Endothelial cell of umbilical vein (primary cell): ENCODE results near the gene INS. TPM values are rescaled to one million over a fixed set of nuclear protein-coding genes. Genes with fewer than 3 reads are reported as not detected.

ENCODE experiments used
- BruUV-seq: library from RNA; stranded (reverse); fragments of 400-500 nt; replicated peaks from 2 replicates; lab custom pipeline; 2021; lab: Mats Ljungman, UMichigan
- CTCF ChIA-PET: fragments of 300-600, 350-600 bp; sonication (Branson Sonifier 250); formaldehyde crosslinking; loops from one replicate; lab custom pipeline; 2021; ENCODE audit warnings: antibody characterized with exemption, inconsistent platforms; lab: Charles Lee
- POLR2A ChIA-PET: fragments of 300-600, 350-600 bp; sonication (Branson Sonifier 250); formaldehyde crosslinking; loops from one replicate; lab custom pipeline; 2021; ENCODE audit warnings: antibody characterized with exemption, inconsistent platforms; lab: Charles Lee
- DNase-seq: peaks from one replicate; pipeline ENCODE4 v3.0.0-alpha.2; 2011; ENCODE audit warnings: low read depth, low spot score
- FAIRE-seq: peaks from 2 replicates; lab custom pipeline; 2011; peaks lifted over from hg19 to GRCh38; lab: Jason Lieb, UNC
- H2AFZ ChIP-seq: 2 replicates; pipeline ENCODE4 v1.6.0; 2012; ENCODE audit warnings: low read depth, low read length, control low read depth, inconsistent platforms
- H3K27ac ChIP-seq: 2 replicates; pipeline ENCODE4 v1.5.1; 2011; ENCODE audit warnings: low read depth, mild to moderate bottlenecking, control low read depth, low read length, moderate library complexity; ENCODE audit not compliant: insufficient read depth
- H3K27me3 ChIP-seq, 2 experiments: 2 replicates each; pipeline versions ENCODE4 v1.6.0 to v1.6.1; 2011; ENCODE audit warnings: low read length in 2 of 2, mixed read lengths in 1 of 2; ENCODE audit not compliant: control insufficient read depth in 2 of 2, insufficient read depth in 2 of 2
- H3K36me3 ChIP-seq, 2 experiments: 2 replicates in 1 of 2; 3 replicates in 1 of 2; pipeline ENCODE4 v1.5.1; 2011; ENCODE audit warnings: low read length in 2 of 2, mild to moderate bottlenecking in 1 of 2, moderate library complexity in 1 of 2; ENCODE audit not compliant: control insufficient read depth in 2 of 2, insufficient read depth in 2 of 2; ENCODE audit errors: extremely low read depth in 1 of 2
- H3K4me1 ChIP-seq: 3 replicates; pipeline ENCODE4 v1.5.1; 2011; ENCODE audit warnings: mild to moderate bottlenecking, low read length; ENCODE audit not compliant: control insufficient read depth, insufficient read depth; ENCODE audit errors: extremely low read depth
- H3K4me2 ChIP-seq: 2 replicates; pipeline ENCODE4 v1.6.1; 2011; ENCODE audit warnings: low read length, control low read depth, mixed read lengths; ENCODE audit not compliant: insufficient read depth
- H3K4me3 ChIP-seq, 3 experiments: fragments of 200-600 bp in 1 of 3; sonication (generic), shearing (Covaris generic) in 1 of 3; replicated peaks in 1 of 3; 2 replicates each; pipeline ENCODE4 v1.5.1; 2011 to 2016; ENCODE audit warnings: control low read depth in 3 of 3, low read length in 3 of 3, mild to moderate bottlenecking in 2 of 3, inconsistent platforms in 1 of 3, low read depth in 1 of 3, moderate library complexity in 1 of 3; ENCODE audit not compliant: insufficient read depth in 1 of 3
- H3K79me2 ChIP-seq: 2 replicates; pipeline ENCODE4 v1.6.0; 2012; ENCODE audit warnings: low read length, inconsistent platforms; ENCODE audit not compliant: control insufficient read depth, insufficient read depth
- H3K9ac ChIP-seq: replicated peaks from 2 replicates; pipeline ENCODE3; 2011; ENCODE audit warnings: low read length, control low read depth; ENCODE audit not compliant: insufficient read depth; ENCODE audit errors: extremely low read depth
- H3K9me1 ChIP-seq: replicated peaks from 3 replicates; pipeline ENCODE4 v1.6.0; 2011; ENCODE audit warnings: mild to moderate bottlenecking, low read length; ENCODE audit not compliant: control insufficient read depth, insufficient read depth; ENCODE audit errors: extremely low read depth
- H3K9me3 ChIP-seq: replicated peaks from 2 replicates; pipeline ENCODE4 v1.5.1; 2012; ENCODE audit warnings: low read length, inconsistent platforms; ENCODE audit not compliant: control insufficient read depth, insufficient read depth
- H4K20me1 ChIP-seq: replicated peaks from 2 replicates; pipeline ENCODE3; 2011; ENCODE audit warnings: mild to moderate bottlenecking, low read length; ENCODE audit not compliant: control insufficient read depth, insufficient read depth; ENCODE audit errors: extremely low read depth
- EZH2 ChIP-seq: IDR thresholded peaks from 2 replicates; pipeline ENCODE4 v1.6.1; 2012; ENCODE audit warnings: borderline replicate concordance, low read depth, mild to moderate bottlenecking, moderate library complexity, low read length, inconsistent platforms; ENCODE audit not compliant: severe bottlenecking
- FOS ChIP-seq: IDR thresholded peaks from 2 replicates; pipeline ENCODE4 v1.6.1; 2011; ENCODE audit warnings: mild to moderate bottlenecking, low read length, moderate library complexity, borderline replicate concordance; ENCODE audit not compliant: insufficient read depth
- GATA2 ChIP-seq: IDR thresholded peaks from 2 replicates; pipeline ENCODE4 v1.7.0; 2011; ENCODE audit warnings: low read depth, mild to moderate bottlenecking, moderate library complexity, mixed read lengths, low read length; ENCODE audit not compliant: insufficient read length, insufficient read depth
- JUN ChIP-seq: IDR thresholded peaks from 2 replicates; pipeline ENCODE4 v1.6.1; 2011; ENCODE audit warnings: borderline replicate concordance, low read depth; ENCODE audit not compliant: insufficient read length, insufficient read depth
- MYC ChIP-seq: IDR thresholded peaks from one replicate; pipeline ENCODE4 v1.6.1; 2011; ENCODE audit warnings: mild to moderate bottlenecking, low read depth, low read length
- POLR2A ChIP-seq: IDR thresholded peaks from 2 replicates; pipeline ENCODE4 v1.6.1; 2012; ENCODE audit warnings: low read depth, mild to moderate bottlenecking, control low read depth, low read length
- POLR2AphosphoS5 ChIP-seq: IDR thresholded peaks from 2 replicates; pipeline ENCODE4 v1.6.1; 2012; ENCODE audit warnings: low read depth, mild to moderate bottlenecking, control low read depth, low read length, moderate library complexity; ENCODE audit not compliant: insufficient read depth
- dilution Hi-C: fragments of 300-500 bp; cut with MboI; formaldehyde crosslinking; loops from one replicate; pipeline ENCODE4 v1.15.0; 2019; ENCODE audit warnings: low sequenced_read_pairs; ENCODE audit not compliant: extremely low pct_ligation_motif_present
- intact Hi-C: fragments of 100-400 bp; cut with micrococcal nuclease; formaldehyde crosslinking; loops from one replicate; pipeline ENCODE4 v1.10.0; 2022
- polyA plus RNA-seq, 4 experiments: library from polyadenylated mRNA; depleted of rRNA in 3 of 4; stranded (reverse) in 3 of 4; unstranded in 1 of 4; fragments of >200 nt; gene quantifications; 2 replicates each; pipeline versions ENCODE4 v1.2.1 to v1.2.3, GENCODE V29; 2011 to 2012; ENCODE audit warnings: missing spikeins in 1 of 4
- total RNA-seq: library from RNA; stranded (reverse); gene quantifications from 2 replicates; pipeline ENCODE4 v1.2.3, GENCODE V29; 2021
- TF ChIP-seq, protein P1 (sequence below), 2 donors: IDR thresholded peaks; 1 replicate in 1 of 2; 2 replicates in 1 of 2; pipeline ENCODE4 v1.5.1; 2011; ENCODE audit warnings: low read length in 2 of 2, mild to moderate bottlenecking in 2 of 2, moderate library complexity in 2 of 2, control low read depth in 1 of 2, inconsistent platforms in 1 of 2, low read depth in 1 of 2; ENCODE audit not compliant: insufficient read depth in 1 of 2; ENCODE audit errors: extremely low read depth in 1 of 2
- TF ChIP-seq, protein P2 (sequence below): IDR thresholded peaks from 2 replicates; pipeline ENCODE4 v1.6.1; 2011; ENCODE audit not compliant: insufficient read depth, insufficient read length

INS gene
- total and polyA plus RNA-seq, 2 donors (not counting 3 experiments of a cell fraction or from before 2014, with no cell fraction given), result not detected

DNA sequence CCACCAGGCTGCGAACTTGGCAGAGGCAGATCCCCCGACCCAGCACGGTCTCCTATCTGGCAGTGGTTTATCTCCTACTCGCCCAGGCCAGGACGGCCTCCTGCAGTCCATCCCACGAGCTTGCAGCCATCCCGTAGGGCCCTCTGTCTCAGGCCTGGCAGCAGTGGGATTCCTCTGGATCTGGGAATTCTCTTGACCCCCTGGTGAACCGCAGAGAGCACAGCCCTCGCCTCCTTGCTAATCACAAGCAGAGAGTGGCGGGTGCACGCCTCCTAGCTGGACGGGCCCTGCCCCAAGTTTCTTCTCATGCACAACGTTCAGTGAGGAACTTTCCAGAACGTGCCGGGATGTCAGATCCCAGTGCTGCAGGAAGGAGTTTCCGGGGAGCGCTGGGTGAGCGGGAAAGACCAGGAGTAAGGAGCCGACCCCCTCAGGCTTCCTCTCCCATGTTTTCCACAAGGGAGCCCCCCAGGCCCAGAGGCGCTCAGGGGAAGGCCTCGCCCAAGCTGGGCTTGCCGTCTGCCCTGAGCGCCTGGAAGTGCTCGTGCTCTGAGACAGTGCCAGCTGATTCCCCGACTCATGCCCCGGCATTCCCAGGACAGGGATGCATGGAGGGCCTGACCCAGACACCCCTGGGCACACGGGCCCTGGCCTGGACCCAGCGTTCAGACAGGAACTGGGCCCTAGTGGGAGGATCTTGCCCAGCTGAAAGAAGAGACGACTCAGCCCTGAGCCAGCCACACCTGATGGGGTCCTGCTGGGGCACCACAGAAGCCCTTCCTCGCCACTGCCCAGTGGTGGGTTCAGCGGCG is 46.4 kb downstream of the INS start:
- intact Hi-C loops (no loop called here), dilution Hi-C loops (no loop called here)
- BruUV-seq, result no TSS peak
- Histone ChIP-seq H3K36me3 (no peaks in the 10 kb centered on the region), H3K9me1 (no peaks in the 10 kb centered on the region), H3K79me2 (no peaks in the 10 kb centered on the region), H3K4me1 (peaks cover 3% of the 10 kb centered on the region), H3K9ac (no peak overlapping the region), H3K4me2 (no peak overlapping the region), H4K20me1 (no peaks in the 10 kb centered on the region), H3K4me3 (no peak overlapping the region), H3K27ac (no peak overlapping the region), H3K9me3 (no peaks in the 10 kb centered on the region), H2AFZ (no peak overlapping the region), H3K27me3 (peaks cover 0 to 7% of the 10 kb centered on the region in 2 experiments)
- TF ChIP-seq GATA2, result no peak
- TF ChIP-seq JUN, result no peak
- TF ChIP-seq POLR2AphosphoS5, result no peak
- TF ChIP-seq MYC, result no peak
- TF ChIP-seq POLR2A, result no peak
- TF ChIP-seq, protein P1, sequence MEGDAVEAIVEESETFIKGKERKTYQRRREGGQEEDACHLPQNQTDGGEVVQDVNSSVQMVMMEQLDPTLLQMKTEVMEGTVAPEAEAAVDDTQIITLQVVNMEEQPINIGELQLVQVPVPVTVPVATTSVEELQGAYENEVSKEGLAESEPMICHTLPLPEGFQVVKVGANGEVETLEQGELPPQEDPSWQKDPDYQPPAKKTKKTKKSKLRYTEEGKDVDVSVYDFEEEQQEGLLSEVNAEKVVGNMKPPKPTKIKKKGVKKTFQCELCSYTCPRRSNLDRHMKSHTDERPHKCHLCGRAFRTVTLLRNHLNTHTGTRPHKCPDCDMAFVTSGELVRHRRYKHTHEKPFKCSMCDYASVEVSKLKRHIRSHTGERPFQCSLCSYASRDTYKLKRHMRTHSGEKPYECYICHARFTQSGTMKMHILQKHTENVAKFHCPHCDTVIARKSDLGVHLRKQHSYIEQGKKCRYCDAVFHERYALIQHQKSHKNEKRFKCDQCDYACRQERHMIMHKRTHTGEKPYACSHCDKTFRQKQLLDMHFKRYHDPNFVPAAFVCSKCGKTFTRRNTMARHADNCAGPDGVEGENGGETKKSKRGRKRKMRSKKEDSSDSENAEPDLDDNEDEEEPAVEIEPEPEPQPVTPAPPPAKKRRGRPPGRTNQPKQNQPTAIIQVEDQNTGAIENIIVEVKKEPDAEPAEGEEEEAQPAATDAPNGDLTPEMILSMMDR (IDR thresholded peaks at IDR 0.05; ENCODE audit: extremely low read depth in 1 of 2, insufficient read depth in 1 of 2, low read depth in 1 of 2, low read length in 2 of 2), result no peak
- no peak for TF ChIP-seq EZH2
- no peak for TF ChIP-seq FOS
- TF ChIP-seq, protein P2, sequence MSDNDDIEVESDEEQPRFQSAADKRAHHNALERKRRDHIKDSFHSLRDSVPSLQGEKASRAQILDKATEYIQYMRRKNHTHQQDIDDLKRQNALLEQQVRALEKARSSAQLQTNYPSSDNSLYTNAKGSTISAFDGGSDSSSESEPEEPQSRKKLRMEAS, result no peak
- ChIA-PET POLR2A (no interaction called here), CTCF (interaction anchor here (1.0 kb wide), 1 partner anchor 37 kb away, joined by 3 read pairs; no protein-coding TSS in a partner anchor)
- FAIRE-seq, result no peak
- no peak for DNase-seq
